Measurements from ENCODE around the gene GCN1.

GCN1 gene

GRCh38 chr12:120079411-120080400 lies 114.8 kb downstream of the GCN1 start:
- no peak overlapping the region for H3K9ac ChIP-seq (ENCODE audit: low read length in 2 of 2)
- no peak overlapping the region for H3K27ac ChIP-seq (ENCODE audit: low read length)
- H3K4me3 ChIP-seq (ENCODE audit: low read length in 2 of 2): no peak overlapping the region
- no peaks in the 10 kb centered on the region for H3K9me3 ChIP-seq (ENCODE audit: control insufficient read depth in 2 of 2, low read length in 2 of 2)
- H3K27me3 ChIP-seq (ENCODE audit: control insufficient read depth in 1 of 2, insufficient read depth in 2 of 2, low read length in 2 of 2): peaks cover 0 to 2% of the 10 kb centered on the region in 2 donors
- H3K36me3 ChIP-seq (ENCODE audit: control insufficient read depth in 2 of 2, insufficient read depth in 2 of 2, low read length in 2 of 2): no peaks in the 10 kb centered on the region
- H3K4me1 ChIP-seq (ENCODE audit: control insufficient read depth, insufficient read depth, low read length): no peaks in the 10 kb centered on the region

GRCh38 chr12:120078868-120079267 lies 115.6 kb downstream of the GCN1 start:
- Histone ChIP-seq H3K9me3 (ENCODE audit: control insufficient read depth in 2 of 2, low read length in 2 of 2) (no peaks in the 10 kb centered on the region), H3K9ac (ENCODE audit: low read length in 2 of 2) (no peak overlapping the region), H3K27me3 (ENCODE audit: control insufficient read depth in 1 of 2, insufficient read depth in 2 of 2, low read length in 2 of 2) (peaks cover 0 to 2% of the 10 kb centered on the region in 2 donors), H3K27ac (ENCODE audit: low read length) (no peak overlapping the region), H3K36me3 (ENCODE audit: control insufficient read depth in 2 of 2, insufficient read depth in 2 of 2, low read length in 2 of 2) (no peaks in the 10 kb centered on the region), H3K4me1 (ENCODE audit: control insufficient read depth, insufficient read depth, low read length) (no peaks in the 10 kb centered on the region), H3K4me3 (ENCODE audit: low read length in 2 of 2) (no peak overlapping the region)

GRCh38 chr12:120077260-120077659 lies 117.3 kb downstream of the GCN1 start:
- no peak overlapping the region for H3K9ac ChIP-seq (ENCODE audit: low read length in 2 of 2)
- H3K9me3 ChIP-seq (ENCODE audit: control insufficient read depth in 2 of 2, low read length in 2 of 2): no peaks in the 10 kb centered on the region
- H3K27me3 ChIP-seq (ENCODE audit: control insufficient read depth in 1 of 2, insufficient read depth in 2 of 2, low read length in 2 of 2): peaks cover 0 to 2% of the 10 kb centered on the region in 2 donors
- no peaks in the 10 kb centered on the region for H3K4me1 ChIP-seq (ENCODE audit: control insufficient read depth, insufficient read depth, low read length)
- no peak overlapping the region for H3K27ac ChIP-seq (ENCODE audit: low read length)
- H3K36me3 ChIP-seq (ENCODE audit: control insufficient read depth in 2 of 2, insufficient read depth in 2 of 2, low read length in 2 of 2): no peaks in the 10 kb centered on the region
- H3K4me3 ChIP-seq (ENCODE audit: low read length in 2 of 2): no peak overlapping the region

Measured in stomach smooth muscle (tissue), 2 donors.